Right hindlimb (tissue), 1 donor: Measurements from ENCODE around the gene ADGRG7.

ENCODE experiments used
- DNase-seq: peaks from one replicate; pipeline ENCODE4 v3.0.0-alpha.2; 2018

The ADGRG7 gene

GRCh38 chr3:100702980-100703345, 93.6 kb downstream of the ADGRG7 start:
- no peak for DNase-seq

GRCh38 chr3:100703865-100704264, 94.5 kb downstream of the ADGRG7 start:
- DNase-seq = no peak

GRCh38 chr3:100706365-100706764, 97.0 kb downstream of the ADGRG7 start:
- no peak for DNase-seq

- no peak for DNase-seq
Measured at GRCh38 chr3:100708644-100708988, 99.2 kb downstream of the ADGRG7 start.

GRCh38 chr3:100708989-100709841, 99.8 kb downstream of the ADGRG7 start, which contains the start of gene TFG:
TSS of gene TFG (plus strand) at chr3:100709494. CDS start at chr3:100713686, 4,192 bp downstream.
- DNase-seq = peak; percentile 100

- DNase-seq = peak; percentile 72
Measured at GRCh38 chr3:100709842-100710260, 100.5 kb downstream of the ADGRG7 start.

- peak; percentile 43 for DNase-seq
Measured at GRCh38 chr3:100710261-100710968, 101.0 kb downstream of the ADGRG7 start.

- DNase-seq = no peak
Measured at GRCh38 chr3:100715176-100715575, 105.8 kb downstream of the ADGRG7 start.

GRCh38 chr3:100717063-100717462, 107.7 kb downstream of the ADGRG7 start:
- no peak for DNase-seq

- no peak for DNase-seq
Measured at GRCh38 chr3:100717637-100718487, 108.5 kb downstream of the ADGRG7 start.

- DNase-seq = no peak
Measured at GRCh38 chr3:100719136-100719535, 109.7 kb downstream of the ADGRG7 start.

- DNase-seq = no peak
Measured at GRCh38 chr3:100720426-100720825, 111.0 kb downstream of the ADGRG7 start.

- DNase-seq = no peak
Measured at GRCh38 chr3:100725935-100726513, 116.6 kb downstream of the ADGRG7 start.

GRCh38 chr3:100726706-100727105, 117.3 kb downstream of the ADGRG7 start:
- DNase-seq = no peak

GRCh38 chr3:100730524-100730923, 121.1 kb downstream of the ADGRG7 start:
- DNase-seq = no peak

GRCh38 chr3:100732435-100732834, 123.0 kb downstream of the ADGRG7 start:
- no peak for DNase-seq

GRCh38 chr3:100737334-100737733, 127.9 kb downstream of the ADGRG7 start:
- DNase-seq = no peak

- DNase-seq = no peak
Measured at GRCh38 chr3:100740207-100740606, 130.8 kb downstream of the ADGRG7 start.

- no peak for DNase-seq
Measured at GRCh38 chr3:100743535-100743934, 134.1 kb downstream of the ADGRG7 start.

GRCh38 chr3:100744671-100745070, 135.3 kb downstream of the ADGRG7 start:
- DNase-seq = no peak
